Peyer's patch (tissue), 4 donors: Measurements from ENCODE around the gene ALDOC. TPM values are rescaled to one million over a fixed set of nuclear protein-coding genes. Genes with fewer than 3 reads are reported as not detected.

Experiments used
- DNase-seq, 3 donors: peaks; one replicate each; pipeline ENCODE4 v3.0.0-alpha.2; 2017 to 2019
- H3K27ac ChIP-seq, 4 donors: fragments of 200-600 bp; sonication (generic); one replicate each; pipeline ENCODE4 v1.5.1; 2016 to 2019
- H3K27me3 ChIP-seq, 2 donors: fragments of 200-600 bp; sonication (generic); one replicate each; pipeline ENCODE4 v1.5.1; 2019
- H3K36me3 ChIP-seq, 3 donors: fragments of 200-600 bp; sonication (generic); one replicate each; pipeline ENCODE4 v1.5.1; 2016 to 2019
- H3K4me1 ChIP-seq, 4 donors: fragments of 200-600 bp; sonication (generic); one replicate each; pipeline ENCODE4 v1.5.1; 2016 to 2019
- H3K4me3 ChIP-seq, 4 donors: fragments of 200-600 bp; sonication (generic); 1 replicate in 3 of 4; 2 replicates in 1 of 4; pipeline ENCODE4 v1.5.1; 2016 to 2019; ENCODE audit warnings: mild to moderate bottlenecking in 1 of 4
- H3K9me3 ChIP-seq, 4 donors: fragments of 200-600 bp; sonication (generic); one replicate each; pipeline ENCODE4 v1.5.1; 2016 to 2019; ENCODE audit warnings: mild to moderate bottlenecking in 1 of 4
- POLR2A ChIP-seq, 2 donors: fragments of 450-650 bp; IDR thresholded peaks; one replicate each; pipeline ENCODE4 v1.5.1; 2017; ENCODE audit warnings: antibody characterized with exemption in 2 of 2, mild to moderate bottlenecking in 2 of 2, moderate library complexity in 2 of 2
- total RNA-seq, 4 donors: library from RNA; depleted of rRNA; stranded (reverse); fragments of >200 nt; gene quantifications; one replicate each; pipeline ENCODE4 v1.1.0, GENCODE V29; 2016
- TF ChIP-seq, protein P1 (sequence below), 6 experiments: fragments of 450-650 bp in 4 of 6; fragments of 200-600 bp in 2 of 6; sonication (generic) in 1 of 6; IDR thresholded peaks; one replicate each; pipeline ENCODE4 v1.5.1; 2017 to 2019; ENCODE audit warnings: antibody characterized with exemption in 6 of 6, mild to moderate bottlenecking in 3 of 6, moderate library complexity in 1 of 6

ALDOC gene
- total RNA-seq, 4 donors from 2014 or later, result 14.9 to 192 (median 120) TPM

- DNase-seq, result no peak
- H3K27ac ChIP-seq, result no peak overlapping the region
- H3K4me3 ChIP-seq, result no peak overlapping the region
- peaks cover 0 to 70% (median 0%) of the 10 kb centered on the region in 3 donors for H3K36me3 ChIP-seq
- no peak for TF ChIP-seq POLR2A (IDR thresholded peaks at IDR 0.05)
- TF ChIP-seq, protein P1, sequence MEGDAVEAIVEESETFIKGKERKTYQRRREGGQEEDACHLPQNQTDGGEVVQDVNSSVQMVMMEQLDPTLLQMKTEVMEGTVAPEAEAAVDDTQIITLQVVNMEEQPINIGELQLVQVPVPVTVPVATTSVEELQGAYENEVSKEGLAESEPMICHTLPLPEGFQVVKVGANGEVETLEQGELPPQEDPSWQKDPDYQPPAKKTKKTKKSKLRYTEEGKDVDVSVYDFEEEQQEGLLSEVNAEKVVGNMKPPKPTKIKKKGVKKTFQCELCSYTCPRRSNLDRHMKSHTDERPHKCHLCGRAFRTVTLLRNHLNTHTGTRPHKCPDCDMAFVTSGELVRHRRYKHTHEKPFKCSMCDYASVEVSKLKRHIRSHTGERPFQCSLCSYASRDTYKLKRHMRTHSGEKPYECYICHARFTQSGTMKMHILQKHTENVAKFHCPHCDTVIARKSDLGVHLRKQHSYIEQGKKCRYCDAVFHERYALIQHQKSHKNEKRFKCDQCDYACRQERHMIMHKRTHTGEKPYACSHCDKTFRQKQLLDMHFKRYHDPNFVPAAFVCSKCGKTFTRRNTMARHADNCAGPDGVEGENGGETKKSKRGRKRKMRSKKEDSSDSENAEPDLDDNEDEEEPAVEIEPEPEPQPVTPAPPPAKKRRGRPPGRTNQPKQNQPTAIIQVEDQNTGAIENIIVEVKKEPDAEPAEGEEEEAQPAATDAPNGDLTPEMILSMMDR (IDR thresholded peaks at IDR 0.05), result no peak
- H3K4me1 ChIP-seq, result peaks cover 0 to 6% (median 4%) of the 10 kb centered on the region in 4 donors
- no peaks in the 10 kb centered on the region for H3K9me3 ChIP-seq
- no peaks in the 10 kb centered on the region for H3K27me3 ChIP-seq
Measured at GRCh38 chr17:28563475-28563874, 13.2 kb downstream of the ALDOC start.

GRCh38 chr17:28555022-28555421 lies 21.7 kb downstream of the ALDOC start:
- TF ChIP-seq, protein P1 (IDR thresholded peaks at IDR 0.05), result no peak
- no peak for TF ChIP-seq POLR2A (IDR thresholded peaks at IDR 0.05)
- H3K36me3 ChIP-seq, result peaks cover 0 to 68% (median 0%) of the 10 kb centered on the region in 3 donors

DNA sequence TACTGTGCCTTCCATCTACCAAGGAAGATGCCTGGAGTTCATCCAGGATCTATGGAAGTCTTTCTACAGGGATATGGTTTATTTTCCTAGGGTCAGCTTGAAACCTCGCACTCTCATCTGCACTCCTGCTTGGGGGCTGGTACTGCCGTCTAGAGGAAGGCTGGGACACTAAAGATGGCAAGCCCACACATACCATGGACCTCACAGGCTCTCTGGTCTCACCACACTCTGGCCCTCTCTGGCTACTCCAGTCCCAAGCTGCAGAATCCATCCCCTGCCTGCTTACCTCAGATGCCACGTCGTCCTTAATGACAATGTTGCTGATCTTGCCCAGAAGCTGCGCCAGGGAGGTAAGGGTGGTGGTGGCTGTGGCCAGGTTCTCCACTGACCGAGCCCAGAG lies 22.1 kb downstream of the ALDOC start:
- H3K4me1 ChIP-seq, result peaks cover 0 to 16% (median 8%) of the 10 kb centered on the region in 4 donors
- no peak overlapping the region for H3K4me3 ChIP-seq
- H3K36me3 ChIP-seq, result peaks cover 0 to 63% (median 0%) of the 10 kb centered on the region in 3 donors
- no peak overlapping the region for H3K27ac ChIP-seq
- H3K9me3 ChIP-seq, result no peaks in the 10 kb centered on the region
- DNase-seq, result no peak
- no peaks in the 10 kb centered on the region for H3K27me3 ChIP-seq
- TF ChIP-seq, protein P1 (IDR thresholded peaks at IDR 0.05), result peak in 1 of 6 experiments; percentile 5
- no peak for TF ChIP-seq POLR2A (IDR thresholded peaks at IDR 0.05)

More at GRCh38 chr17:28555022-28555421, 21.7 kb downstream of the ALDOC start:
- no peak for DNase-seq
- Histone ChIP-seq H3K4me3 (no peak overlapping the region), H3K27ac (no peak overlapping the region), H3K9me3 (no peaks in the 10 kb centered on the region), H3K4me1 (peaks cover 0 to 13% (median 4%) of the 10 kb centered on the region in 4 donors), H3K27me3 (no peaks in the 10 kb centered on the region)

DNA sequence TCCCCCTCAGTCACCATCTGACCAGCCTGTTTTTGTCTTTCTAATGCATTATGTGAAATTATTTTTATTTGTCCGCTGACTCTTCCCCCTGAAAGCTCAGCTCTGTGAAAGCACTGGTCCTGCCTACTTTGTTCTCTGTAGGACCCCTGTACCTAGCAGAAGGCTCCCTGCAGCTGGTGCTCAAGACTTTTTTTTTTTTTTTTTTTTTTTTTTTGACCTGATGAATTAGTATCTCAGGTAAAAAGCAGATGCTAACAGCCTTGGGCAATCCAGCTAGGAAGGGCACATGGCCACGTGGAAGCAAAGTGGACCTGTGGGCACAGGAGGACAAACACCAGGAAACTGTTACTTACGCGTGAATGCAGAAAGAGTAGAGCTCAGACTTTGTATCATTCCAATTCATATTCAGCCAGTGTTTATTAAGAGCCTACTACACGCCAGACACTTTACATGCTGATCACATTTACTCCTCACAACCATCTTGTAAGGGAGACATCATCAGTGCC lies 23.6 kb downstream of the ALDOC start:
- TF ChIP-seq POLR2A (IDR thresholded peaks at IDR 0.05), result no peak
- TF ChIP-seq, protein P1 (IDR thresholded peaks at IDR 0.05), result no peak
- H3K9me3 ChIP-seq, result no peaks in the 10 kb centered on the region
- peaks cover 0 to 48% (median 0%) of the 10 kb centered on the region in 3 donors for H3K36me3 ChIP-seq
- peak overlapping the region in 1 of 4 donors; percentile 95 for H3K4me3 ChIP-seq
- DNase-seq, result no peak
- H3K27me3 ChIP-seq, result no peaks in the 10 kb centered on the region
- peaks cover 0 to 29% (median 13%) of the 10 kb centered on the region in 4 donors for H3K4me1 ChIP-seq
- H3K27ac ChIP-seq, result peak overlapping the region in 1 of 4 donors; percentile 74

DNA sequence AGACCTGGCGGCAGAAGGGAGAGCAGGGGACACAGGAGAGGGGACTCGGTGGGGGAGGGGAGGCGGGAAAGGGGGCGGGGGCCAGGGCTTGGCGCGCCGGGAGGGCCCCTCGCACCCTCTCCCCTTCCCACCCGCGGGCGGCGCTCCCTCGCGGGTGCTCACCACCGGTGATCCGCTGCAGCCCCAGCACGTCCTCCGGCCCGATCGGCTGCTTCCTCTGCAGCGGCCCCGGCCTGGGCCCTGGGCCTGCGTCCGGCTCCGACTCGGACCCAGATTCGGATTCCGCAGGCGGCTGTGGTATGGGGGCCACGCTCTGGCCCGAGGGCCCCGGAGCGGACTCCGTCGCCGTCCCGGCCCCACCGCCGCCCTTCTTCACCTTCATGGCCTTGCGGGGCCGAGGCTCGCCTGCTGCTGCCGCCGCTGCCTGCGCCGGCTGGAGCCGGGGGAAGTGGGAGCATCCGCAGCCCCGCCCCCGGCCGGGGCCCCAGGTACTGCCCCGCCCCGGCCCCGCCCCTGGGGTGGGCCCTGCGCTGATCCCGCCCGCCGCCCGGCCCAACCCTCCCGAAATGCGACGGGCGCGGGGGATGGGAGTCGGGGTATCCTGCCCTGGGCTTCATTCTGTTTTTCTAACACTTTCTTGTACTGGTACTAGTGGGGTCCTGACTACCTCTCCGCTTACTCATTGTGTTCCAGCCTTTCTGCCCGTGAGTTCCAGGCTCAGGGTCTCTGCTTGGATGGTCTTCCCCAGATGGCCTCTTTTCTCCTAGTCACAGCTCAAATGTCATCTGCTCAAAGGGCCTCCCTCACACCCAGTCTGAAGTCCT lies 24.3 kb downstream of the ALDOC start, which contains the start of gene UNC119:
Gene UNC119 (minus strand): TSS at position 449 of the 824 bp plus-strand sequence. CDS start 67 bp downstream, at position 382.
- peak within 1 kb of the TSS; percentile 65 to 83 (median 72) for H3K27ac ChIP-seq

More for the DNA sequence above, 24.3 kb downstream of the ALDOC start, which contains the start of gene UNC119:
- Histone ChIP-seq H3K4me3 (peak within 1 kb of the TSS; percentile 68 to 96 (median 82)), H3K9me3 (no peaks in the 10 kb centered on the region), H3K27me3 (no peaks in the 10 kb centered on the region), H3K4me1 (peaks cover 0 to 29% (median 15%) of the 10 kb centered on the region in 4 donors), H3K36me3 (peaks cover 0 to 41% (median 0%) of the 10 kb centered on the region in 3 donors)
- TF ChIP-seq POLR2A (IDR thresholded peaks at IDR 0.05), result peak; percentile 70 to 77
- TF ChIP-seq, protein P1 (IDR thresholded peaks at IDR 0.05), result peak in 1 of 6 experiments; percentile 5
- DNase-seq, result peak; percentile 83 to 92 (median 88)
